Natural killer cell (primary cell): ENCODE measurements around the gene MEX3C. TPM values are rescaled to one million over a fixed set of nuclear protein-coding genes. Genes with fewer than 3 reads are reported as not detected.

ENCODE experiments used
- ATAC-seq, 3 donors: fragments of 150-1000 bp in 2 of 3; fragments of 200-7000 bp in 1 of 3; cut with Tn5 transposase; 1 replicate in 1 of 3; 2 replicates in 2 of 3; pipeline ENCODE4 v1.10.0; 2021; ENCODE audit warnings: mild to moderate bottlenecking in 2 of 3, moderate library complexity in 2 of 3
- DNase-seq, 2 donors: peaks; one replicate each; pipeline versions ENCODE4 v3.0.0 to v3.0.0-alpha.2; 2013 to 2021; ENCODE audit warnings: mixed read lengths in 1 of 2
- H3K27ac ChIP-seq: one replicate; pipeline ENCODE4 v1.5.1; 2013; ENCODE audit warnings: mild to moderate bottlenecking, low read length
- H3K27me3 ChIP-seq: one replicate; pipeline ENCODE4 v1.6.1; 2013; ENCODE audit warnings: low read length; ENCODE audit not compliant: control insufficient read depth, insufficient read depth
- H3K36me3 ChIP-seq: one replicate; pipeline ENCODE4 v1.6.1; 2013; ENCODE audit warnings: low read length; ENCODE audit not compliant: control insufficient read depth, insufficient read depth
- H3K4me1 ChIP-seq: one replicate; pipeline ENCODE4 v1.6.1; 2013; ENCODE audit warnings: low read length; ENCODE audit not compliant: control insufficient read depth, insufficient read depth
- H3K4me3 ChIP-seq: one replicate; pipeline ENCODE4 v1.5.1; 2013; ENCODE audit warnings: low read length
- H3K9me3 ChIP-seq: one replicate; pipeline ENCODE4 v1.6.1; 2013; ENCODE audit warnings: low read length; ENCODE audit not compliant: control insufficient read depth, insufficient read depth
- H3K27ac Mint-ChIP-seq, 2 donors: one replicate each; pipeline ENCODE4 v1.8.0; 2022; ENCODE audit warnings: mild to moderate bottlenecking in 2 of 2, mixed read lengths in 2 of 2, moderate library complexity in 1 of 2
- H3K27me3 Mint-ChIP-seq, 2 donors: one replicate each; pipeline ENCODE4 v1.8.0; 2022; ENCODE audit warnings: low read depth in 2 of 2, mixed read lengths in 2 of 2
- H3K36me3 Mint-ChIP-seq: one replicate; pipeline ENCODE4 v1.8.0; 2022; ENCODE audit warnings: mixed read lengths
- H3K4me1 Mint-ChIP-seq, 2 donors: one replicate each; pipeline ENCODE4 v1.8.0; 2022; ENCODE audit warnings: mixed read lengths in 2 of 2
- H3K4me3 Mint-ChIP-seq: one replicate; pipeline ENCODE4 v1.8.0; 2022; ENCODE audit warnings: mild to moderate bottlenecking, moderate library complexity, mixed read lengths
- H3K9me3 Mint-ChIP-seq, 2 donors: one replicate each; pipeline ENCODE4 v1.8.0; 2022; ENCODE audit warnings: mixed read lengths in 2 of 2
- WGBS: methylation state at CpG from one replicate; pipeline ENCODE4 v1.1.7; 2013; ENCODE audit warnings: missing lambda C conversion rate; ENCODE audit not compliant: insufficient coverage; 5-methylcytosine and 5-hydroxymethylcytosine counted together
- intact Hi-C: fragments of 100-400 bp; cut with micrococcal nuclease; formaldehyde crosslinking; loops from one replicate; pipeline ENCODE4 v1.14.2; 2022
- total RNA-seq, 4 donors: library from RNA; stranded (reverse); fragments of 120-200 nt in 1 of 4; gene quantifications; one replicate each; pipeline versions ENCODE4 v1.2.3 to v1.2.4, GENCODE V29; 2013 to 2022
- TF ChIP-seq, protein P1 (sequence below): fragments of 200-600 bp; IDR thresholded peaks from one replicate; pipeline ENCODE4 v1.8.0; 2022; ENCODE audit warnings: antibody characterized with exemption

MEX3C gene
- total RNA-seq, 3 donors from 2014 or later (not counting 1 experiment from before 2014, with no cell fraction given), result 189 to 205 (median 202) TPM

DNA sequence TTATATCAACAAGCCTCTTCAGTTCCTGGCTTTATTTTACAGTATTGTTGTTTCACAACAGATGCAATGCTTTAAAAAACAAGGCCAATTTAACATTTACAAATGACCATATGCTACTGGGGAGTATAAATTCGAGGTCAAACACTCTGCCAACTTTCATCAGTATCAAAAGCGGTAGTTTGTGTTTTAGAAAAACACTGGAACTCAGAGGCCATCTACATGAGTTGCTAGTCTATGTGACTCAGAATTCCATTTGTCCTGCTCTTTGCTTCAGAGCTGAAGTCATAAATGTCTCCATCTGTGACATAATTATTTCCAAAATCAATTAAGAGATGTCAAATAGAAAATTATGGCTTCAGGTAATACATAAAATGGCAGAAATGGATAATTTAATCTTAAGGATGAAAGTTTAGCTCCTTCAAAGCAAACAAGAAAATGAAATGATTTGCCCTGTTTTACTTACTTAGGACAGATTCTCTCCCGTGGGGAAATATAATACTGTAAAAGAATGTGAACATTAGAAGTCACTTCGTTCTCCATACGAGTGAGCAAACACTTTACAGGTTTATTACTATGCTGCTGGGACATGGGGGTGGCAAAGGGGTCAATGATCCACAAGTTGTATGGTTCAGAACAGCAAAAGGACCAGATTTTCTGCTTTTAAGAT, 3.7 kb downstream of the MEX3C start:
- H3K4me3 ChIP-seq, result peak overlapping the region; percentile 64
- no peak for DNase-seq
- WGBS, result 33% methylated on average over 5 of the region's 5 CpGs
- TF ChIP-seq, protein P1, sequence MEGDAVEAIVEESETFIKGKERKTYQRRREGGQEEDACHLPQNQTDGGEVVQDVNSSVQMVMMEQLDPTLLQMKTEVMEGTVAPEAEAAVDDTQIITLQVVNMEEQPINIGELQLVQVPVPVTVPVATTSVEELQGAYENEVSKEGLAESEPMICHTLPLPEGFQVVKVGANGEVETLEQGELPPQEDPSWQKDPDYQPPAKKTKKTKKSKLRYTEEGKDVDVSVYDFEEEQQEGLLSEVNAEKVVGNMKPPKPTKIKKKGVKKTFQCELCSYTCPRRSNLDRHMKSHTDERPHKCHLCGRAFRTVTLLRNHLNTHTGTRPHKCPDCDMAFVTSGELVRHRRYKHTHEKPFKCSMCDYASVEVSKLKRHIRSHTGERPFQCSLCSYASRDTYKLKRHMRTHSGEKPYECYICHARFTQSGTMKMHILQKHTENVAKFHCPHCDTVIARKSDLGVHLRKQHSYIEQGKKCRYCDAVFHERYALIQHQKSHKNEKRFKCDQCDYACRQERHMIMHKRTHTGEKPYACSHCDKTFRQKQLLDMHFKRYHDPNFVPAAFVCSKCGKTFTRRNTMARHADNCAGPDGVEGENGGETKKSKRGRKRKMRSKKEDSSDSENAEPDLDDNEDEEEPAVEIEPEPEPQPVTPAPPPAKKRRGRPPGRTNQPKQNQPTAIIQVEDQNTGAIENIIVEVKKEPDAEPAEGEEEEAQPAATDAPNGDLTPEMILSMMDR, result no peak
- Mint-ChIP-seq H3K4me1 (peaks cover 62 to 70% of the 10 kb centered on the region in 2 donors), H3K36me3 (no peaks in the 10 kb centered on the region), H3K27me3 (no peaks in the 10 kb centered on the region), H3K27ac (peak overlapping the region; percentile 93 to 97), H3K9me3 (no peaks in the 10 kb centered on the region), H3K4me3 (peak overlapping the region; percentile 93)
- peak overlapping the region; percentile 88 for H3K27ac ChIP-seq
- no peaks in the 10 kb centered on the region for H3K27me3 ChIP-seq
- ATAC-seq, result no peak
- no peaks in the 10 kb centered on the region for H3K9me3 ChIP-seq
- intact Hi-C loops, result no loop called here
- peaks cover 11% of the 10 kb centered on the region for H3K36me3 ChIP-seq
- peaks cover 15% of the 10 kb centered on the region for H3K4me1 ChIP-seq

DNA sequence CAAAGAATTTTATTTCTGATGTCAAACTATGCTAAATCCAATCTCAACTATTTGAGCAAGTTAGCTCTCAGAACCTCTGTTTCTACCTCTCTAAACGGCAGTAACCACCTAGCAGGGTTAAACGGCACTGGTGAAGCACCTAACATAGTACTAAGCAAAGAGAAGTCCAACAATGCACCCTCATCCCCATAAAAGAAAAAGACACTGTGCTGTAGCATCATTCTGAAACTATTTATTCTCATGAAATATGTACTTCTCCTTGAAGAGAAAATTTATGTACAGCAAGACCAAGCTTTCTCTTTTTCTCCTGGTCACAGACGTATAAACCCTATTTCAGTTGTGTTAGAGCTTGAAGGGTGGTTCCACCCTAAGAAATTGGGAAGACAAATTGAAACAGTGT, 4.8 kb downstream of the MEX3C start:
- H3K27me3 ChIP-seq, result no peaks in the 10 kb centered on the region
- peak overlapping the region; percentile 4 for H3K4me3 ChIP-seq
- peaks cover 13% of the 10 kb centered on the region for H3K4me1 ChIP-seq
- H3K9me3 ChIP-seq, result no peaks in the 10 kb centered on the region
- DNase-seq, result no peak
- Mint-ChIP-seq H3K27me3 (no peaks in the 10 kb centered on the region), H3K4me1 (peaks cover 64 to 77% of the 10 kb centered on the region in 2 donors), H3K9me3 (no peaks in the 10 kb centered on the region), H3K4me3 (peak overlapping the region; percentile 84), H3K27ac (peak overlapping the region; percentile 93 to 97), H3K36me3 (no peaks in the 10 kb centered on the region)
- no peak for ATAC-seq
- intact Hi-C loops, result no loop called here
- 28% methylated on average over 2 of the region's 3 CpGs for WGBS
- peaks cover 11% of the 10 kb centered on the region for H3K36me3 ChIP-seq
- TF ChIP-seq, protein P1, result no peak
- peak overlapping the region; percentile 68 for H3K27ac ChIP-seq

DNA sequence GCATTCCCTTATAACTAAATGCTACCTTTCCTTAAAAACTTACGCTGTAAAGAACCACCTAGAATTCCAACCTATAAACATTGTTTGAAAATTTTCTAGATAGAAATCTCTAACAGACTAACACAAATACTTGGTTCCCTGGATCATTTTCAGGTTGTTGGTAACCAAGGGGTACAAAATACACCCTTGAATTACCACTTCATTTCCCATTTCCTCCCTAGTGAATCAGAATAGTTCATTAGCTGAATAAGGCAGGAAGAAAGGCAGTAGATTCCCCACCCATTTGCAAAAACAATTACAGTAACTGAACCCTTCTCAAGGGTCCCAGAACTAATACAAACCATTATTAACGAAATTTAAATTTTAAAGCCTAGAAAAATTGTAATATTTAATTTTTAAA, 5.5 kb downstream of the MEX3C start:
- H3K4me1 ChIP-seq, result peaks cover 18% of the 10 kb centered on the region
- peaks cover 67 to 83% of the 10 kb centered on the region in 2 donors for H3K4me1 Mint-ChIP-seq
- TF ChIP-seq, protein P1, result no peak
- WGBS, result 100% methylated on average over 1 of the region's 2 CpGs
- H3K4me3 ChIP-seq, result no peak overlapping the region
- no peaks in the 10 kb centered on the region for H3K9me3 Mint-ChIP-seq
- no peaks in the 10 kb centered on the region for H3K27me3 ChIP-seq
- peak overlapping the region; percentile 93 to 97 for H3K27ac Mint-ChIP-seq
- no peaks in the 10 kb centered on the region for H3K27me3 Mint-ChIP-seq
- DNase-seq, result no peak
- peak overlapping the region; percentile 84 for H3K4me3 Mint-ChIP-seq
- peak overlapping the region; percentile 80 for H3K27ac ChIP-seq
- ATAC-seq, result no peak
- intact Hi-C loops, result no loop called here
- no peaks in the 10 kb centered on the region for H3K36me3 Mint-ChIP-seq
- H3K36me3 ChIP-seq, result peaks cover 11% of the 10 kb centered on the region
- no peaks in the 10 kb centered on the region for H3K9me3 ChIP-seq
